ENCODE results near the gene HHAT.

HHAT gene

GRCh38 chr1:210294999-210295745 lies 33.5 kb upstream of the HHAT start:
- H3K4me1 ChIP-seq (ENCODE audit: control insufficient read depth in 2 of 2, insufficient read depth in 1 of 2, low read depth in 1 of 2, low read length in 2 of 2) = peaks cover 0 to 33% of the 10 kb centered on the region in 2 donors
- no peak overlapping the region for H3K4me2 ChIP-seq (ENCODE audit: insufficient read depth, low read length, poor library complexity, severe bottlenecking)
- H3K9me3 ChIP-seq (replicated peaks in 1 of 2; ENCODE audit: control insufficient read depth in 2 of 2, insufficient read depth in 1 of 2, low read depth in 1 of 2, low read length in 2 of 2) = no peaks in the 10 kb centered on the region
- no peak overlapping the region for H3K23ac ChIP-seq (ENCODE audit: low read depth, low read length, poor library complexity)
- peaks cover 0 to 46% (median 0%) of the 10 kb centered on the region in 3 experiments for H3K27me3 ChIP-seq (ENCODE audit: control insufficient read depth in 3 of 3, insufficient read depth in 3 of 3, low read depth in 1 of 3, low read length in 3 of 3)
- no peak overlapping the region for H3K4ac ChIP-seq (ENCODE audit: low read length)
- peak overlapping the region; percentile 76 for H3K27ac ChIP-seq (replicated peaks; ENCODE audit: low read length)
- WGBS, 2 donors (ENCODE audit: extremely low coverage in 2 of 2, insufficient read length in 2 of 2, insufficient replicate concordance in 1 of 2) = no CpG with 5 or more reads among the region's 10 CpGs
- H2BK120ac ChIP-seq (ENCODE audit: low read depth, low read length) = no peak overlapping the region
- no peak overlapping the region for H2BK15ac ChIP-seq (ENCODE audit: low read length)
- H3K18ac ChIP-seq (ENCODE audit: low read length) = no peak overlapping the region
- peak overlapping the region; percentile 65 for H2AFZ ChIP-seq (ENCODE audit: low read length)
- no peak overlapping the region for H2BK5ac ChIP-seq (ENCODE audit: low read length)
- H3K79me1 ChIP-seq (ENCODE audit: low read depth, low read length) = no peaks in the 10 kb centered on the region
- H3K4me3 ChIP-seq (ENCODE audit: low read length in 2 of 2) = no peak overlapping the region
- H3K36me3 ChIP-seq (replicated peaks in 1 of 2; ENCODE audit: control insufficient read depth in 2 of 2, insufficient read depth in 2 of 2, low read length in 2 of 2) = no peaks in the 10 kb centered on the region
- no peak overlapping the region for H4K8ac ChIP-seq (ENCODE audit: low read depth, low read length)
- no peak for DNase-seq (ENCODE audit: low spot score)
- H3K9ac ChIP-seq (ENCODE audit: low read depth, low read length, poor library complexity) = no peak overlapping the region
- no peak overlapping the region for H2AK5ac ChIP-seq (ENCODE audit: low read depth, low read length)
- H4K91ac ChIP-seq (ENCODE audit: low read depth, low read length, poor library complexity) = no peak overlapping the region
- H2BK12ac ChIP-seq (ENCODE audit: low read length) = no peak overlapping the region
- H3K14ac ChIP-seq (ENCODE audit: low read length) = no peak overlapping the region

DNA sequence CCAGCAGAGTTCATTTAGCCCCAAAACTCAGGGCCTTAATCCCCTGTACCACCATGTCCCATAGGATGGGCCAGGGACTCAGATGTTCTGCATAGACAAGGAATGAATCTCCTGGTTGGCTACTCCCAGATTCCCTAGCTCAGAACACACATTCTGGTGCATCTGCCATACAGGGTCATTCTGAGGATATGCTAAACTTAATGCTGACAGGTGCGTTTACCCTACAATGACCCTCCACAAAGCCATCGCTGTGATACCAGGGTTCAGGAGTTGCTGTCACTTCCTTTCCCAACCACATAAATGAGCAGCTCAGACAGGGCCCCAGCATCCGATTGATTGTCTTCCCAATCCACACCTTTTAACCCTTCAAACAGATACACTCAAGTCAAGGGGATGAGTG lies 32.0 kb upstream of the HHAT start:
- H2BK5ac ChIP-seq (ENCODE audit: low read length) = no peak overlapping the region
- no peak overlapping the region for H2AFZ ChIP-seq (ENCODE audit: low read length)
- DNase-seq (ENCODE audit: low spot score) = no peak
- no peak overlapping the region for H3K23ac ChIP-seq (ENCODE audit: low read depth, low read length, poor library complexity)
- H4K8ac ChIP-seq (ENCODE audit: low read depth, low read length) = no peak overlapping the region
- H3K79me1 ChIP-seq (ENCODE audit: low read depth, low read length) = no peaks in the 10 kb centered on the region
- no peak overlapping the region for H3K14ac ChIP-seq (ENCODE audit: low read length)
- H2BK120ac ChIP-seq (ENCODE audit: low read depth, low read length) = no peak overlapping the region
- H3K27ac ChIP-seq (replicated peaks; ENCODE audit: low read length) = no peak overlapping the region
- H3K4ac ChIP-seq (ENCODE audit: low read length) = no peak overlapping the region
- no peak overlapping the region for H2AK5ac ChIP-seq (ENCODE audit: low read depth, low read length)
- H3K4me3 ChIP-seq (ENCODE audit: low read length in 2 of 2) = no peak overlapping the region
- no peak overlapping the region for H2BK12ac ChIP-seq (ENCODE audit: low read length)
- no peaks in the 10 kb centered on the region for H3K36me3 ChIP-seq (replicated peaks in 1 of 2; ENCODE audit: control insufficient read depth in 2 of 2, insufficient read depth in 2 of 2, low read length in 2 of 2)
- peaks cover 0 to 31% of the 10 kb centered on the region in 2 donors for H3K4me1 ChIP-seq (ENCODE audit: control insufficient read depth in 2 of 2, insufficient read depth in 1 of 2, low read depth in 1 of 2, low read length in 2 of 2)
- H3K9me3 ChIP-seq (replicated peaks in 1 of 2; ENCODE audit: control insufficient read depth in 2 of 2, insufficient read depth in 1 of 2, low read depth in 1 of 2, low read length in 2 of 2) = no peaks in the 10 kb centered on the region
- WGBS, 2 donors (ENCODE audit: extremely low coverage in 2 of 2, insufficient read length in 2 of 2, insufficient replicate concordance in 1 of 2) = no CpG with 5 or more reads among the region's 3 CpGs
- no peak overlapping the region for H3K9ac ChIP-seq (ENCODE audit: low read depth, low read length, poor library complexity)
- no peak overlapping the region for H3K18ac ChIP-seq (ENCODE audit: low read length)
- H2BK15ac ChIP-seq (ENCODE audit: low read length) = no peak overlapping the region
- no peak overlapping the region for H4K91ac ChIP-seq (ENCODE audit: low read depth, low read length, poor library complexity)
- no peak overlapping the region for H3K4me2 ChIP-seq (ENCODE audit: insufficient read depth, low read length, poor library complexity, severe bottlenecking)
- peaks cover 0 to 37% (median 0%) of the 10 kb centered on the region in 3 experiments for H3K27me3 ChIP-seq (ENCODE audit: control insufficient read depth in 3 of 3, insufficient read depth in 3 of 3, low read depth in 1 of 3, low read length in 3 of 3)

DNA sequence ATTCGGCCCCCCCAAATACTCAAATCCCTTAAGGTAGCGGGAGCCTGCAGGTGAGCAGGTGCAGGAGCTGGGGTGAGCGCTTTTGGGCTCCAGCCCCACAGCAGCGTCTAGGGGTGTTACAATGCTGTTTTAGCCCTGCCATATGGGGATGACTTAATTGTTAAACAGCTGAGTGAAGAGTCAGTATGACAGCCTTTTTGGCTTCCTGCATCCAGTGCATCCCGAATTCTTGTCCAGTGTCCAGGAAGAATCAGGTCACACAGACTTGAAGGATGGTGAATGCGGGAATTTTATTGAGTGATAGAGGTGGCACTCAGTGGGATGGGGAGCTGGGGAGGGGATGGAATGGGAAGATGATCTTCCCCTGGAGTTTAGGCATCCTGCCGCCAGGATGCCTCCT lies 30.4 kb upstream of the HHAT start:
- no CpG with 5 or more reads among the region's 7 CpGs for WGBS, 2 donors (ENCODE audit: extremely low coverage in 2 of 2, insufficient read length in 2 of 2, insufficient replicate concordance in 1 of 2)
- H3K4me2 ChIP-seq (ENCODE audit: insufficient read depth, low read length, poor library complexity, severe bottlenecking) = no peak overlapping the region
- no peak overlapping the region for H2BK5ac ChIP-seq (ENCODE audit: low read length)
- H2BK120ac ChIP-seq (ENCODE audit: low read depth, low read length) = no peak overlapping the region
- H3K18ac ChIP-seq (ENCODE audit: low read length) = no peak overlapping the region
- H2BK12ac ChIP-seq (ENCODE audit: low read length) = no peak overlapping the region
- no peak overlapping the region for H3K23ac ChIP-seq (ENCODE audit: low read depth, low read length, poor library complexity)
- peaks cover 0 to 27% of the 10 kb centered on the region in 2 donors for H3K4me1 ChIP-seq (ENCODE audit: control insufficient read depth in 2 of 2, insufficient read depth in 1 of 2, low read depth in 1 of 2, low read length in 2 of 2)
- no peak overlapping the region for H2AFZ ChIP-seq (ENCODE audit: low read length)
- no peak overlapping the region for H3K27ac ChIP-seq (replicated peaks; ENCODE audit: low read length)
- H3K9me3 ChIP-seq (replicated peaks in 1 of 2; ENCODE audit: control insufficient read depth in 2 of 2, insufficient read depth in 1 of 2, low read depth in 1 of 2, low read length in 2 of 2) = no peaks in the 10 kb centered on the region
- H3K9ac ChIP-seq (ENCODE audit: low read depth, low read length, poor library complexity) = no peak overlapping the region
- peaks cover 0 to 32% (median 0%) of the 10 kb centered on the region in 3 experiments for H3K27me3 ChIP-seq (ENCODE audit: control insufficient read depth in 3 of 3, insufficient read depth in 3 of 3, low read depth in 1 of 3, low read length in 3 of 3)
- H3K4me3 ChIP-seq (ENCODE audit: low read length in 2 of 2) = no peak overlapping the region
- H3K4ac ChIP-seq (ENCODE audit: low read length) = no peak overlapping the region
- no peak for DNase-seq (ENCODE audit: low spot score)
- no peaks in the 10 kb centered on the region for H3K79me1 ChIP-seq (ENCODE audit: low read depth, low read length)
- no peak overlapping the region for H4K91ac ChIP-seq (ENCODE audit: low read depth, low read length, poor library complexity)
- H3K14ac ChIP-seq (ENCODE audit: low read length) = no peak overlapping the region
- no peak overlapping the region for H4K8ac ChIP-seq (ENCODE audit: low read depth, low read length)
- peak overlapping the region; percentile 3 for H2BK15ac ChIP-seq (ENCODE audit: low read length)
- no peaks in the 10 kb centered on the region for H3K36me3 ChIP-seq (replicated peaks in 1 of 2; ENCODE audit: control insufficient read depth in 2 of 2, insufficient read depth in 2 of 2, low read length in 2 of 2)
- peak overlapping the region; percentile 9 for H2AK5ac ChIP-seq (ENCODE audit: low read depth, low read length)

DNA sequence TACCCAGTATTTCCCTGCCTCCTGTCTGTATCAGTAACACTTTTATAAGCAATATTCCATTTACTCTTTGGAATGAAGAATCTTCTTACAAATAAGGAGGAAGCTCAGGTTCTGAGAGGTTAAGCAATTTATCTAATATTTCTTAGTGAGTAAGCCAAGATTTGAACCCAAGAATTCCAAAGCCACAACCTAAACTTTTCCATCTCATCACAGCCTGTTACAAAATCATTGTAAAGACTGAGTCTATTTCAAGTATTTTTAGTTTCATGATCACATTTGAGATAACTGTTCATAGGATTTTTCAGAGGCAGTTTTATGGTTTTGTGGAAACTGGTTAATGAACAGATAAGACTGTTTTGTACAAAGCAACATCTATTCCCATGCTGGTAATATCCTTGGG lies 29.8 kb upstream of the HHAT start:
- H3K4ac ChIP-seq (ENCODE audit: low read length) = no peak overlapping the region
- no peak overlapping the region for H2BK12ac ChIP-seq (ENCODE audit: low read length)
- peaks cover 0 to 28% (median 0%) of the 10 kb centered on the region in 3 experiments for H3K27me3 ChIP-seq (ENCODE audit: control insufficient read depth in 3 of 3, insufficient read depth in 3 of 3, low read depth in 1 of 3, low read length in 3 of 3)
- H4K91ac ChIP-seq (ENCODE audit: low read depth, low read length, poor library complexity) = no peak overlapping the region
- no peak overlapping the region for H2AFZ ChIP-seq (ENCODE audit: low read length)
- no peak overlapping the region for H3K4me2 ChIP-seq (ENCODE audit: insufficient read depth, low read length, poor library complexity, severe bottlenecking)
- no peak overlapping the region for H4K8ac ChIP-seq (ENCODE audit: low read depth, low read length)
- no peak overlapping the region for H3K14ac ChIP-seq (ENCODE audit: low read length)
- no peak overlapping the region for H2BK120ac ChIP-seq (ENCODE audit: low read depth, low read length)
- H2BK15ac ChIP-seq (ENCODE audit: low read length) = no peak overlapping the region
- H3K23ac ChIP-seq (ENCODE audit: low read depth, low read length, poor library complexity) = no peak overlapping the region
- peaks cover 0 to 24% of the 10 kb centered on the region in 2 donors for H3K4me1 ChIP-seq (ENCODE audit: control insufficient read depth in 2 of 2, insufficient read depth in 1 of 2, low read depth in 1 of 2, low read length in 2 of 2)
- no peak for DNase-seq (ENCODE audit: low spot score)
- H3K27ac ChIP-seq (replicated peaks; ENCODE audit: low read length) = no peak overlapping the region
- no peak overlapping the region for H3K4me3 ChIP-seq (ENCODE audit: low read length in 2 of 2)
- H3K79me1 ChIP-seq (ENCODE audit: low read depth, low read length) = no peaks in the 10 kb centered on the region
- no peaks in the 10 kb centered on the region for H3K9me3 ChIP-seq (replicated peaks in 1 of 2; ENCODE audit: control insufficient read depth in 2 of 2, insufficient read depth in 1 of 2, low read depth in 1 of 2, low read length in 2 of 2)
- H2BK5ac ChIP-seq (ENCODE audit: low read length) = no peak overlapping the region
- no peak overlapping the region for H2AK5ac ChIP-seq (ENCODE audit: low read depth, low read length)
- H3K36me3 ChIP-seq (replicated peaks in 1 of 2; ENCODE audit: control insufficient read depth in 2 of 2, insufficient read depth in 2 of 2, low read length in 2 of 2) = no peaks in the 10 kb centered on the region
- H3K18ac ChIP-seq (ENCODE audit: low read length) = no peak overlapping the region
- H3K9ac ChIP-seq (ENCODE audit: low read depth, low read length, poor library complexity) = no peak overlapping the region
